SIG-M5 (cell line): ENCODE results near the gene SIGLEC9.
A peak's percentile ranks its signal among the peaks of the same experiment; 100 is the strongest.
"Not testable (repeated sequence)": the region's sequence is repeated elsewhere in the genome, so short reads cannot be mapped to it uniquely, and the experiment has no call there.

Experiments used
- DNase-seq: peaks from one replicate; lab custom pipeline; 2025; lab: John Stamatoyannopoulos, UW

The SIGLEC9 gene

DNA sequence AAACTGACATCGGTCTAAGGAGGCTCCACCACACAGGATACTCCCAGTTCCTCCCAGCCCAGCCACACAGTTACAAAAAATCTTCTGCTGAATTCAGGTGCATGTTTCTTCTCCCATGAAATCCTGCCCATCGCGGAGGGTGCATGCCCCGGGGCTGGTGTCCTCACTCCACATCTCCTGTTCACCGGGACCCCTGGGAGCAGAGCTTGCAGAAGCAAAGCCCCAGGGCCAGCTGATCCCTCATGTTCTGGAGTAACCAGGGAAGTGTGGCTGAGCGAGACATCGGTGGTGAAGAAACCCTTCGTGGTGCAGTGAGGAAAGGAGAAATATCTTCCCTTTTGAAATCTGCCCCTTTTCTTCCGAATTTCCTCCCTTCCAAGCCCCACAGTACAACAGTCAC lies 904 bp upstream of the SIGLEC9 start:
- DNase-seq = no peak

GRCh38 chr19:51124216-51124615 lies 490 bp upstream of the SIGLEC9 start:
- DNase-seq = no peak

DNA sequence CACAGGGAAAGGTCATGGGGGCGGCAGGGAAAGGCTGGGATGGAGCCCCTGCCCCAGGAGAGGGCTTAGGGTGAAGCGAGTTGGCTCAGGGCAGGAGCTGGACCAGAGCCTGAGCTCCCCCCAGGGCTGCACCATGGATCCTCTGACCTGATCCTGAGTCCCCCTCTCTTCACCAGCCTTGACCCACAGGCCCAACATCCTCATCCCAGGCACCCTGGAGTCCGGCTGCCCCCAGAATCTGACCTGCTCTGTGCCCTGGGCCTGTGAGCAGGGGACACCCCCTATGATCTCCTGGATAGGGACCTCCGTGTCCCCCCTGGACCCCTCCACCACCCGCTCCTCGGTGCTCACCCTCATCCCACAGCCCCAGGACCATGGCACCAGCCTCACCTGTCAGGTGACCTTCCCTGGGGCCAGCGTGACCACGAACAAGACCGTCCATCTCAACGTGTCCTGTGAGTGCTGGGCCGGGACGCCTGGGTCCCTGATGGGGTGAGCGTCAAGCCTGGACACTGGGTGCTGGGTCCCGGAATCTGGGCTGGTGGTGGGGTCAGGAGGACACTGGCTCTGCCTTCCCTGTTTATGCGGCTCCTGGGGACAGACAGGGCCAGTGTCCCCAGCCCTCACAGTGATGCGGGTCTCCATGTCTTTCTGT lies 842 bp downstream of the SIGLEC9 start:
- DNase-seq = no peak

DNA sequence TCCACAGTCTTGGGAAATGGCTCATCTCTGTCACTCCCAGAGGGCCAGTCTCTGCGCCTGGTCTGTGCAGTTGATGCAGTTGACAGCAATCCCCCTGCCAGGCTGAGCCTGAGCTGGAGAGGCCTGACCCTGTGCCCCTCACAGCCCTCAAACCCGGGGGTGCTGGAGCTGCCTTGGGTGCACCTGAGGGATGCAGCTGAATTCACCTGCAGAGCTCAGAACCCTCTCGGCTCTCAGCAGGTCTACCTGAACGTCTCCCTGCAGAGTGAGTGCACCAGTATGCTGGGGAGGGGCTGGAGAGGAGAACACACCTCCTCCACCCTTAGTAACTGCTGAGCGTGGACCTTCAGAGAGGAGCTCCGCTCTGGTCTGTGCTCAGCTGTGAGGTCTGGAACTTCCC lies 2.3 kb downstream of the SIGLEC9 start:
- DNase-seq = no peak

- peak; percentile 94 for DNase-seq
These were observed 3.0 kb downstream of the SIGLEC9 start for GRCh38 chr19:51127755-51128154.

DNA sequence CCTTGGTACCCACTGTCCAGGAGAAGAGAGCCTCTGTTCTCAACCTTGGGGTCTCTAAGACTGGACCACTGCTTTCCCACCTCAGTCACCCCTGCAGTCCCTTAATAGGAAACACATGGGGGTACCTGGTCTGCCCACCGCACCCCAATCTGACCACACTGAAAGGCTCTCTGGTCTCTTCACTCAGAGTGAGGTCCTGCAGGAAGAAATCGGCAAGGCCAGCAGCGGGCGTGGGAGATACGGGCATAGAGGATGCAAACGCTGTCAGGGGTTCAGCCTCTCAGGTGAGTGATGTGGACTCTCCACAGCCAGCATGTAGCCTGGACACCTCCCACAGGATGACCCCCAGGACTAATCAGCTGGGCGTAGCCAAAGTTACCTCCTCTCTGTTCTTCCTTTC lies 3.5 kb downstream of the SIGLEC9 start:
- no peak for DNase-seq

DNA sequence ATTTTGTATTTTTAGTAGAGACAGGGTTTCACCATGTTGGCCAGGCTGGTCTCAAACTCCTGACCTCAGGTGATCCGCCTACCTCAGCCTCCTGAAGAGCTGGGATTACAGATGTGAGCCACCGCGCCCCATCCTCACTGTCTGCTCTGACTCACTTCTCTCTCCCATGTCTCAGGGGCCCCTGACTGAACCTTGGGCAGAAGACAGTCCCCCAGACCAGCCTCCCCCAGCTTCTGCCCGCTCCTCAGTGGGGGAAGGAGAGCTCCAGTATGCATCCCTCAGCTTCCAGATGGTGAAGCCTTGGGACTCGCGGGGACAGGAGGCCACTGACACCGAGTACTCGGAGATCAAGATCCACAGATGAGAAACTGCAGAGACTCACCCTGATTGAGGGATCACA lies 5.0 kb downstream of the SIGLEC9 start:
- no peak for DNase-seq

DNA sequence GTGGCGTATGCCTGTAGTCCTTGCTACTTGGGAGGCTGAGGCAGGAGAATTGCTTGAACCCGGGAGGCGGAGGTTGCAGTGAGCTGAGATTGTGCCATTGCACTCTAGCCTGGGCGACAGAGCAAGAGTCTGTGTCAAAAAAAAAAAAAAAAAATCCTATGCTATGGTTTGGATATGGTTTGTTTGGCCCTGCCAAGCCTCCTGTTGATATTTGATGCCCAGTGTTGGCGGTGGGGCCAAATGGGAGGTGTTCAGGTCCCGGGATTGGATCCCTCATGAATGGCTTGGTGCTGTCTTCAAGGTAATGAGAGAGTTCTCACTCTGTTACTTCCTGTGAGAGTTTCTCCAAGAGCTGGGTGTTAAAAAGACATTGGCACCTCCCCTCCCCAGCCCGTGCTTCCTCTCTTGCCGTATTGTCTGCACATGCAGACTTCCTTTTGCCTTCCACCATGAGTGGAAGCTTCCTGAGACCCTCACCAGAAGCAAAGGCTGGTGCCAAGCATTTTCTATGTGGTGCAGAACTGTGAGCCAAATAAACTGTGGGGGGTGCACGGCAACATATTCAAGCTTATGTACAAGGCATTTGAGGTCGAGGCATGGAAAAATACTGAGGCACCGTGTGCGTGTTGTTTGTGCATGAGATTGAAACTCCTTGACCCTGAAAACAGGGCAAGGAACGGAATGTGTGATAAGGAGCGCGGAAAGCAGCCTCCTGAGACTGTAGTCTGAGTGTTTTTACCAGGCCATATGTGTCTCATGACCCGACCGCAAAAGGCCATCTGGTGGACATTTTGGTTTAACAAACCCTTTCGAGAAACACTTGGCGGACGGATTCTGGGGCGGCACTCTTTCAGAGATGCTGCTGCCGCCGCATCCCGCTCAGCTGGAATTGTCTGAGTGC lies 7.3 kb downstream of the SIGLEC9 start:
- no peak for DNase-seq

DNA sequence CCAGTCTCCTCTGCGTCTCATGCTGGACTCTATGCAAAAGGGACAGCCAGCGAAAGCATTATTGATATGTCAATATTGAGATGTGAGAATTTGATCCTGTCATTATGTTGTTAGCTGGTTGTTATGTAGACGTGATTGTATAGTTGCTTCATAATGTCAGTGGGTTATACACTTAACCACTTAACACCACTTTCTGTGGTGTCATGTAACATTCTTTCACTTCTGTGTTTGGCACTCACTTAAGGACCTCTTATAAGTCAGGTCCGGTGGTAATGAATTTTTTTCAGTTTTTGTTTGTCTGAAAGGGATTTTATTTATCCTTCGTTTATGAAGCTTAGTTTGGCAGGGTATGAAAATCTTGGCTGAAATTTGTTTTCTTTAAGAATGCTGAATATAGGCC lies 10.3 kb downstream of the SIGLEC9 start:
- DNase-seq = no peak

DNA sequence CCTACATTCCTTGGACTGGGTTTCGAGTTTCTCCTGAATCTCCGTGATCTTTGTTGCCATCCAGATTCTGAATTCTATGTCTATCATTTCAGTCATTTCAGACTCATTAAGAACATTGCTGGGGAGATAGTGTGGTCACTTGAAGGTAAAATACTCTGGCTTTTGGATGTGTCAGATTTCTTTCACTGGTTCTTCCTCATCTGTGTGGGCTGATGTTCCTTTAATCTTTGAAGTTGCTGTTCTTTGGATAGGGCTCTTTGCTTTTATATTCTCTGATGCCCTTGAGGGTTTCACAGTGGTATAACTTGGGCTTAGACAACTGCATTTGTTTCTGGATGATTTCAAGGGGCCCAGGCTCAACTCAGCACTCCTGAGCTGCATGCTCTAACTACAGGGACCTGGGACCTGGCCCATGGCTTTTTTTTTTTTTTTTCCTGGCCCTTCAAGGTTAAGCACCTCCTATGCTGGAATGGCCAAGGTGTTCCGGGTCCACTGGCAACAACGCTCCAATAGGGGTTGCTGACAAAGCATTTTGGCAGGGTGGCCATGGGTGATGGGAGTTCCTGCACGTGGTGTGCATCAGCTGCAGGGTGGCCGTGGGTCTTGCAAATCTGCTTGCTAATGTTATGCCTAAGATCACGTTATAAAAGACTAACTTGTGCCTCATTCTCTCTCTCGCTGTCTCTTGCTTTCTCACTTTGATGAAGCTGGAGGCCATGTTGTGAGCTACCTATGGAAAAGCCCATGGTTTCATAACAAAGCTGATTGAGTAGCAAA lies 11.5 kb downstream of the SIGLEC9 start:
- DNase-seq = no peak

- no peak for DNase-seq
These were observed 12.3 kb downstream of the SIGLEC9 start for GRCh38 chr19:51136851-51137551.

- DNase-seq = no peak
These were observed 13.2 kb downstream of the SIGLEC9 start for GRCh38 chr19:51137792-51138425.

- DNase-seq = no peak
These were observed 13.9 kb downstream of the SIGLEC9 start for GRCh38 chr19:51138549-51138979.

- peak; percentile 45 for DNase-seq
These were observed 14.8 kb downstream of the SIGLEC9 start for GRCh38 chr19:51139299-51140014.

- no peak for DNase-seq
These were observed 15.7 kb downstream of the SIGLEC9 start for GRCh38 chr19:51140441-51140840.

- DNase-seq = no peak
These were observed 16.5 kb downstream of the SIGLEC9 start for GRCh38 chr19:51141181-51141580.

DNA sequence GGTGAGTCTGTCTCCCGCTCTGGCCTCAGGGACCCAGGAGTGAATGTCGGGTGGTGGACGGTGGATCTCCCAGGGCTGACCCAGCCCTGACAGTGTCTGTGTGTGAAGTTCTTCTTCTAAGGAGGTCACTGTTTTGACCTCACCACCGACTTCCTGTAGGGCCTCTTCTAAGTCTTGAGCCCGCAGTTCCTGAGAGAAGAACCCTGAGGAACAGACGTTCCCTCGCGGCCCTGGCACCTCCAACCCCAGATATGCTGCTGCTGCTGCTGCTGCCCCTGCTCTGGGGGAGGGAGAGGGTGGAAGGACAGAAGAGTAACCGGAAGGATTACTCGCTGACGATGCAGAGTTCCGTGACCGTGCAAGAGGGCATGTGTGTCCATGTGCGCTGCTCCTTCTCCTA lies 17.4 kb downstream of the SIGLEC9 start, which contains the start of gene SIGLEC7:
TSS of gene SIGLEC7 (plus strand) at position 183 of the 400 bp plus-strand sequence. CDS start at position 252, 69 bp downstream.
- DNase-seq = no peak

- DNase-seq = not testable (repeated sequence)
These were observed 18.2 kb downstream of the SIGLEC9 start for GRCh38 chr19:51142809-51143475.

GRCh38 chr19:51143486-51143885 lies 18.8 kb downstream of the SIGLEC9 start:
- DNase-seq = no peak

DNA sequence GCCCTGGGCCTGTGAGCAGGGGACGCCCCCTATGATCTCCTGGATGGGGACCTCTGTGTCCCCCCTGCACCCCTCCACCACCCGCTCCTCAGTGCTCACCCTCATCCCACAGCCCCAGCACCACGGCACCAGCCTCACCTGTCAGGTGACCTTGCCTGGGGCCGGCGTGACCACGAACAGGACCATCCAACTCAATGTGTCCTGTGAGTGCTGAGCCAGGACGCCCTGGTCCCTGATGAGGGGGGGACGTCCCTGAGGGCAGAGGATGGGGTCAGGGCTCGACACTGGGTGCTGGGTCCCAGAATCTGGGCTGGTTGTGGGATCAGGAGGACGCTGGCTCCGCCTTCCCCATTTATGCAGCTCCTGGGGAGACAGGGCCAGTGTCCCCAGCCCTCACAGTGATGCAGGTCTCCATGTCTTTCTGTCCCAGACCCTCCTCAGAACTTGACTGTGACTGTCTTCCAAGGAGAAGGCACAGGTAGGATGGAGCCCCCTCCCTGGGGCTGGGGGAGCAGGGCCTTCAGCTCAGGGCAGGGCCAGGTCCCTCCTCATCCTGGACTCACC lies 19.9 kb downstream of the SIGLEC9 start:
- DNase-seq = no peak
